Suppressor macrophage (primary cell): ENCODE results near the gene SETX.

Experiments used
- DNase-seq, 4 experiments: peaks; one replicate each; pipeline ENCODE4 v3.0.0-alpha.2; 2020 to 2022

Gene SETX

DNA sequence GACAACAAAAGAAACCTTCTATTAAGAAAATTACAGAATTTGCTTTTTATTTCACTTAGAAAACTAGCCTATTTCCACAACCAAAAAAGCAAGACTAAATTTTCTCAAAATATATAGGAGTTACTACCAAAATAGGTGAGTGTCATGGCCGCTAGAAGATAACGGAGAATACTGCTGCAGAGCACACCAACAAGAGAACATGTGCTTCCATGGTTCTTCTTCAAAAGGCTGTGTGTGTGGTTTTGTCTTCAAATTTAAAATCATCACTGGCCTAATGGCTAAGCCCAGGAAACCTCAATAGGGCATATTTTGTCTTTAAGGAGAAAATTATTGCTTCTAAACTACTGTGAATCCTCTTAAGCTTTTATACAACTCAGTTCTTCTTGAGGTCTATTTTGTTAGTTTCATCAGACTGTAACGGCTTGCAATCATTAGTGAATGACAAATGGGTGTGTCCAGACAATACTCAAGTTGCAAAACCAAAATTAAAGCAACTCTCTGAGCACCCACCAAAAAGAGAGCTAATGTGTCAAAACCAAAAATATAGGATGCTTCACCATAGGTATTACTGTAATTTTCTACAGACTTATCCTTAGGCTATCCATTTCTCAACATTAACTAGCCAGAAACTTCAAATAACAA lies 3.3 kb downstream of the SETX start:
- DNase-seq: peak in 1 of 4 experiments; percentile 14

- DNase-seq: peak in 2 of 4 experiments; percentile 34 to 44
Observed at GRCh38 chr9:132350861-132351315, 3.9 kb downstream of the SETX start.

GRCh38 chr9:132348676-132349075 lies 6.1 kb downstream of the SETX start:
- DNase-seq: no peak

DNA sequence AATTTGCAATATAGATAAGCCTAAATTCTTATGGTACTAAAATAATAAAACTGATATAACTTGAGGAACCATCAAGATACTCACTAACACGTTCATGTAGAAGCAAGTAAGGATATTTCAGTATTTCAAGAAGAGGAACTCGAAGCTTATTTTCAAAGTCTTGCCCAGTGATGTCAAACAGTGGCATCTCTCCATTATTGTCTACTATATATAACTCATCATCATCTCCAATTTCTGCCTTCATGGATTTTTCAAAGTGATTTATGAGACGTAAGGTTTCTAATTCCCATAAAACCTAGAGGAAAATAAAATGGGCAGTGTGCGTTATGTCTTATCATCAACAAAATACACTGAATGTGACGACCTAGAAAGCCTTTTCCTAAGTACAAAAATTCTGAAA lies 8.6 kb downstream of the SETX start:
- no peak for DNase-seq

GRCh38 chr9:132341177-132341840 lies 13.5 kb downstream of the SETX start:
- no peak for DNase-seq

- no peak for DNase-seq
Observed at GRCh38 chr9:132334364-132334763, 20.4 kb downstream of the SETX start.

- no peak for DNase-seq
Observed at GRCh38 chr9:132333556-132333955, 21.2 kb downstream of the SETX start.

DNA sequence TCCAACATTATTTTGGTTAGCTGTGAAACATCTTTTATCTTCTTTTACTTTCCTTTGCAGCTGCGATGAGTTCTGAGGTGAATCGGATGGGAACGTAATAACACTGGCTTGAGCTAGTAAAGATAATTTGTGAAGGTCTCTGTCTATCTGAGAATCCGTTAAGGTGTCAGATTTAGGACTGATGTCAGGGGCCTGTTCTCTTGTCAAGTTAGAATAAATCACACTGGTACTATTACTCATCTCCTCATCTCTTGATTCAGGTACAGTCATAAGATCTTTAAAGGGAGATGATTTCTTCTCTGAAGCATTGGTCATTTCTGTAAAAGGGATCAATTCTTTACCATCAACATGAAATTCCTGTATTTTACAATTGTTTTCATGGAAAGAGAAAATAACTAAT lies 26.2 kb downstream of the SETX start:
- DNase-seq: no peak

DNA sequence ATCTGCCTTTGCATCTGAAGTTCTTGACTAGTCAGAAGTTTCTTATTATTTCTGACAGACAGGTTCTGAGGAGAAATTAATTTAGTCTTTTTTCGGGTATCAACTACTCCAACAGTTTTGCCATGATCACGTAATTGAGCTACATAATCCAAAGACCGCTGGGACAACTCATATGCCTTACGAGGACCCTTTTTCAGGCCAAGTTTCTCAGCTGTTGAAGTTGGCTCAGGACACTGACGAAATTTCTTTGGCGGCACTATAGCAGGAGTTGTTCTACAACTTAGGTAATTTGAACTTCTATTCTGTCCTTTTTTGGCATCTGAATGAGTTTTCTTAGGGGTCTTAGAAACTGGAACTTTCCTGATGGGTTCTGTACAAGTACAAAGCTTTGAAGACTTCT lies 27.2 kb downstream of the SETX start:
- DNase-seq: no peak

DNA sequence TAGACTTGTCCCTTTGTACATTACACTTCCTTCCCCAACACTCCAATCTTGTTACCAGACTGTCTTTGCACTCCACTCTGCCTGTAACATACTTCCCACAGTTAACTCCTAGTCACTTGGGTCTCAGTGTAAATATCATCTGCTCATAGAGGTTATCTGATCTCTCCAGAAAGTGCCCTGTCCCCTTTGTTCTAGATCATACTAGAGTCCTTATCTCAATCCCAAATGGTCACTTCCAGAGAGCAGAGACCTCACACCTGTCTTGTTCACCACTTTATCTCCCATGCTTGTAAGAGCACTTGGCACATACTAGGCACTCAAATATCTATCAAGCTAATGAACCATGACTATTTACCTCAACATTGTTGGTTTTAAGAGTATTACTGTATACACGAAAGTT lies 30.4 kb downstream of the SETX start:
- peak in 1 of 4 experiments; percentile 8 for DNase-seq

DNA sequence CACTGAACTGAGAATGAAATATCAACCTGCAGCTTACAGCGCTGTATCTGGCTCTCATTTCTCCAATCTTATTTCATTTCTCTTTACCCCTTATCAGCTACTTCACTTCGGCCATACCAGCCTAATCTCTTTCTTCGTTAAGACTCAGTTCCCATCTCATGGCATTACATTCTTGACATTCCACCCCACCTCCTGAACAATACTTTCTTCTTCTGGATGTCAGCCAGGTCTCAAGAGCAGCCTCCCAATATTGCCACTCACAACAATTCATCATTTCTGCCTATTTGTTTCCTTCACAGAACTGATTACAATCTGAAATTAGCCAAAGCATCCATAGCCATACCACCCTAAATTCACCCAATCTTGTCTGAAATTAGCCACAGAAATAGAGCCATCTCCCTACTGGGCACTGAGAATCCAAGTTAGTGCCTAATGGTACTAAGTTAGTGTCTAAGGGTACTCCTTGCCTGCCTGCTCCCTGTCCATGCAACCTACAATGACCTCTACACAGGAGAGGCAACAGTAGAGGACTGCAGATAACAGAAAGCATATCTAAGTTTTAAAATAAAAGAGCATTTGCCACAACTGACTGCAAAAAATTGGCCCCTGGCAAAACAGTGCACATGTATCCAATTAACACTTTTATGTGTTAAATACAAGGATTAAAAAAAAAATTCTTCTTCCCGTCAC lies 35.2 kb downstream of the SETX start:
- no peak for DNase-seq

GRCh38 chr9:132312873-132313272 lies 41.9 kb downstream of the SETX start:
- no peak for DNase-seq

GRCh38 chr9:132312426-132312825 lies 42.4 kb downstream of the SETX start:
- DNase-seq: no peak

GRCh38 chr9:132311978-132312377 lies 42.8 kb downstream of the SETX start:
- no peak for DNase-seq

DNA sequence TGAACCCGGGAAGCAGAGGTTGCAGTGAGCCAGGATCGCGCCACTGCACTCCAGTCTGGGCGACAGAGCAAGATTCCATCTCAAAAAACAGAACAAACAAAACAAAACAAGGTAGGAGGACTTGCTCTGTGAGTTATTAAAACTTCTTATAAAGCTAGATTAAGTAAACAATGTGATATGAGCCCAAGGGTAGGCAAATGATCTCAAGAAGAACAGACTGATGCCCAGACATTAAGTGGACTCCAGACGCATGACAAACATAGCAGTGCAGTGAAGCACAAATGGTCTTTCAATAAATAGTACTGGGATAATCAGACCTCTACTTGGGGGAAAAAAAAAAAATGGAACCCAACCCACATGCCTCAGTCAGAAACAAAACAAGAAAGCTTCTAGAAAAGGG lies 45.7 kb downstream of the SETX start:
- no peak for DNase-seq

DNA sequence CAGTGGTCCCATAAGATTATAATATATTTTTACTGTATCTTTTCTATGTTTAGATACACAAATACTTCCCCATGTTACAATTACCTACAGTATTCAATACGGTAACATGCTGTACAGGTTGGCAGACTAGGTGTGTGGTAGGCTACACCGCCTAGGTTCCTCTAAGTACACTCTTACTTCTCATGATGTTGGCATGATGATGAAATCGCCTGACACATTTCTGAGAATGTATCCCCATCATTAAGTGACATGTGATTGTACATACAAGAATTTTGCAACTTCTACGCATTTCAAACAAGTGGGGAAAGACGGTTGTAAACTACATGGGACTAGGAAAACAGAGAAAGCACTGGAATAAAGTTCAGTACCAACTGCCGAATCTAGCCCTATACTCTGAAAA lies 53.3 kb downstream of the SETX start:
- DNase-seq: no peak

DNA sequence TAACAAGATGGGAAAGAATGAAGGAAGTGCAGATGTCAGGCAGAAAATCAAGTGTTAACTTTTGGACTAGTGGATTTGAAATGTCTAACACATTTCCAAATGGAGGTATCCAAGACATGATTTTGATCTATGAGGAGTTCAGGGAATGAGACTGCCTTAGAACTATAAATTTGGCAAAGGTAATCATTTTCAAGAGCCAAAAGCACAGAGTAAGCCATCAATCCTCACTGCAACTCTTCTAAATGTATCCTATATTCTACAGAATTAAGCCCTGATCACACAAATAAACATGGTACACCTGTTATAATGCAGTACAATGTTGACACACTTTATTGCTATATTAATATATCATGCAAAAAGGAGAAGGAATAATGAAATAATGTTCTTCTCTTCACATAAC lies 55.6 kb downstream of the SETX start:
- DNase-seq: no peak

- no peak for DNase-seq
Observed at GRCh38 chr9:132295181-132295580, 59.6 kb downstream of the SETX start.

GRCh38 chr9:132293145-132293721 lies 61.6 kb downstream of the SETX start:
- DNase-seq: no peak

GRCh38 chr9:132288966-132289365 lies 65.8 kb downstream of the SETX start:
- DNase-seq: no peak

GRCh38 chr9:132288361-132288760 lies 66.4 kb downstream of the SETX start:
- DNase-seq: no peak

GRCh38 chr9:132287256-132287760 lies 67.5 kb downstream of the SETX start:
- no peak for DNase-seq

GRCh38 chr9:132283863-132284262 lies 70.9 kb downstream of the SETX start:
- no peak for DNase-seq
